GM12878 (cell line): ENCODE data around the gene TAS2R13. TPM values are rescaled to one million over a fixed set of nuclear protein-coding genes. Genes with fewer than 3 reads are reported as not detected.

Source experiments
- ATAC-seq: fragments of 200-7000 bp; cut with Tn5 transposase; 3 replicates; pipeline ENCODE4 v1.9.1; 2020; ENCODE audit warnings: mild to moderate bottlenecking, moderate library complexity
- BruUV-seq: library from RNA; stranded (reverse); fragments of 400-500 nt; replicated peaks from 2 replicates; lab custom pipeline; 2021; lab: Mats Ljungman, UMichigan
- CTCF ChIA-PET: fragments of 300-600 bp; sonication (Branson Sonifier 250); formaldehyde crosslinking; extraction: SDS; loops from one replicate; lab custom pipeline; 2021; ENCODE audit warnings: inconsistent platforms; lab: Yijun Ruan, JAX
- POLR2A ChIA-PET: fragments of 350-600 bp; formaldehyde crosslinking; extraction: SDS; loops from one replicate; lab custom pipeline; 2021; ENCODE audit warnings: inconsistent platforms; lab: Charles Lee
- RAD21 ChIA-PET: fragments of 300-600 bp; sonication (Branson Sonifier 250); formaldehyde crosslinking; loops from one replicate; lab custom pipeline; 2023; ENCODE audit warnings: antibody characterized with exemption; ENCODE audit not compliant: unreplicated experiment; lab: Charles Lee
- SMC1A ChIA-PET: fragments of 300-600 bp; sonication (Branson Sonifier 250); formaldehyde crosslinking; loops from one replicate; lab custom pipeline; 2023; ENCODE audit not compliant: unreplicated experiment, uncharacterized antibody; lab: Charles Lee
- DNase-seq: peaks from one replicate; pipeline ENCODE4 v3.0.0-alpha.2; 2011; ENCODE audit warnings: low read depth, low spot score
- FAIRE-seq: peaks from 3 replicates; lab custom pipeline; 2011; peaks lifted over from hg19 to GRCh38; lab: Jason Lieb, UNC
- H2AFZ ChIP-seq: 2 replicates; pipeline ENCODE4 v1.6.0; 2011; ENCODE audit warnings: low read depth, low read length, control low read depth; ENCODE audit not compliant: control insufficient read depth
- H3K27ac ChIP-seq: 2 replicates; pipeline ENCODE4 v1.5.1; 2011; ENCODE audit warnings: control low read depth; ENCODE audit not compliant: control insufficient read depth, insufficient read depth
- H3K27me3 ChIP-seq, 2 experiments: replicated peaks in 1 of 2; 2 replicates each; pipeline versions ENCODE4 v1.6.0 to v1.6.1; 2011; ENCODE audit warnings: low read length in 1 of 2; ENCODE audit not compliant: control insufficient read depth in 2 of 2, insufficient read depth in 2 of 2
- H3K36me3 ChIP-seq, 2 experiments: 2 replicates each; pipeline ENCODE4 v1.5.1; 2011; ENCODE audit warnings: low read length in 1 of 2; ENCODE audit not compliant: control insufficient read depth in 2 of 2, insufficient read depth in 2 of 2
- H3K4me1 ChIP-seq: 2 replicates; pipeline ENCODE4 v1.6.1; 2011; ENCODE audit warnings: mild to moderate bottlenecking, low read length, moderate library complexity, mixed read lengths; ENCODE audit not compliant: control insufficient read depth, insufficient read depth
- H3K4me2 ChIP-seq: 2 replicates; pipeline ENCODE4 v1.6.0; 2011; ENCODE audit warnings: control low read depth; ENCODE audit not compliant: control insufficient read depth, insufficient read depth
- H3K4me3 ChIP-seq: fragments of 200-600 bp; sonication (generic); 2 replicates; pipeline ENCODE4 v1.5.1; 2016
- H3K79me2 ChIP-seq: 2 replicates; pipeline ENCODE4 v1.6.0; 2011; ENCODE audit warnings: low read length; ENCODE audit not compliant: control insufficient read depth, insufficient read depth
- H3K9ac ChIP-seq: 2 replicates; pipeline ENCODE4 v1.8.0; 2011; ENCODE audit warnings: low read length, control low read depth, mixed read lengths; ENCODE audit not compliant: control insufficient read depth, insufficient read depth
- H3K9me3 ChIP-seq: replicated peaks from 3 replicates; pipeline ENCODE4 v1.5.1; 2011; ENCODE audit warnings: mild to moderate bottlenecking, low read length; ENCODE audit not compliant: control insufficient read depth, insufficient read depth
- H4K20me1 ChIP-seq: 2 replicates; pipeline ENCODE4 v1.6.0; 2011; ENCODE audit not compliant: control insufficient read depth, insufficient read depth
- ATF3 ChIP-seq: IDR thresholded peaks from 2 replicates; pipeline ENCODE4 v1.6.1; 2011; ENCODE audit warnings: low read depth, mild to moderate bottlenecking, low read length, moderate library complexity, borderline replicate concordance; ENCODE audit errors: extremely low read depth
- CTCF ChIP-seq, 3 experiments: IDR thresholded peaks in 2 of 3; conservative IDR thresholded peaks in 1 of 3; 2 replicates each; pipeline ENCODE4 v1.5.1; 2011; ENCODE audit warnings: low read depth in 3 of 3, low read length in 3 of 3, mild to moderate bottlenecking in 3 of 3, control low read depth in 2 of 3, moderate library complexity in 2 of 3, inconsistent platforms in 1 of 3, mixed read lengths in 1 of 3; ENCODE audit not compliant: control insufficient read depth in 2 of 3, insufficient read depth in 1 of 3; ENCODE audit errors: extremely low read depth in 1 of 3
- RAD21 ChIP-seq: IDR thresholded peaks from 2 replicates; pipeline ENCODE4 v1.6.1; 2011; ENCODE audit warnings: mild to moderate bottlenecking, low read depth, low read length, moderate library complexity; ENCODE audit not compliant: insufficient read depth
- WGBS: methylation state at CpG from one replicate; pipeline ENCODE4 v1.1.6; 2016; ENCODE audit warnings: low lambda C conversion rate; ENCODE audit not compliant: insufficient replicate concordance, insufficient coverage; ENCODE audit errors: missing lambda C conversion rate; 5-methylcytosine and 5-hydroxymethylcytosine counted together
- in situ Hi-C: fragments of 300-500 bp; cut with MboI; formaldehyde crosslinking; loops from 9 replicates; pipeline ENCODE4 v1.14.3; 2018; ENCODE audit warnings: mixed read lengths
- intact Hi-C: fragments of 100-400 bp; cut with micrococcal nuclease; formaldehyde crosslinking; loops from one replicate; pipeline ENCODE4 v1.14.2; 2022; ENCODE audit not compliant: unreplicated experiment
- polyA plus RNA-seq, 11 experiments: library from polyadenylated mRNA; depleted of rRNA in 4 of 11; unstranded in 6 of 11; stranded (reverse) in 5 of 11; fragments of >200 nt; fragmentation: Nextera tagmentation in 4 of 11; fragmentation: Illumina TruSeq in 1 of 11; extraction: Ambion mirVana in 4 of 11; extraction: Trizol in 1 of 11; gene quantifications; 1 replicate in 1 of 11; 2 replicates in 10 of 11; pipeline versions ENCODE4 v1.2.1 to v1.2.3, GENCODE V29; 2011 to 2016; ENCODE audit warnings: inconsistent platforms in 2 of 11, missing spikeins in 2 of 11, low read depth in 1 of 11
- total RNA-seq, 4 experiments: library from RNA; depleted of rRNA in 3 of 4; stranded (reverse); fragments of >200 nt in 3 of 4; fragmentation: Illumina TruSeq in 1 of 4; extraction: Trizol in 1 of 4; gene quantifications; 2 replicates each; pipeline versions ENCODE4 v1.2.1 to v1.2.3, GENCODE V29; 2013 to 2021

TAS2R13 gene
- total and polyA plus RNA-seq, 10 of the 15 experiments (the other 5 are each of a cell fraction or from before 2014, with no cell fraction given): 0.12 to 2.2 (median 0.65) TPM; not detected in 4

GRCh38 chr12:10867381-10867780 is 42.0 kb downstream of the TAS2R13 start:
- in situ Hi-C loops: no loop called here
- BruUV-seq: no TSS peak
- Histone ChIP-seq H2AFZ (no peak overlapping the region), H3K9ac (no peak overlapping the region), H3K4me3 (no peak overlapping the region), H3K27ac (no peak overlapping the region), H3K36me3 (no peaks in the 10 kb centered on the region; a peak in 1 of 4 replicates)
- WGBS: 98% methylated on average over 2 of the region's 2 CpGs
- FAIRE-seq (no peak), ATAC-seq (no peak)
- SMC1A ChIA-PET: interaction anchor here (1.1 kb wide), 1 partner anchor 17 kb away, joined by 3 read pairs; the partner anchor contains the start of gene PRH1
- TF ChIP-seq ATF3: no peak
- TF ChIP-seq CTCF (IDR thresholded peaks at IDR 0.05 in 2 of 3, conservative IDR thresholded peaks at IDR 0.05 in 1 of 3; ENCODE audit: control insufficient read depth in 2 of 3, extremely low read depth in 1 of 3, insufficient read depth in 1 of 3, low read depth in 3 of 3, low read length in 3 of 3): 0 out of 6 replicates have a peak, but pooled peaks of 1 of the 3 experiments have one; percentile 12
- 0 out of 2 replicates have a peak, but pooled peaks have one; percentile 4 for TF ChIP-seq RAD21
- TF ChIP-seq, all 136 proteins: peak for 2
- ChIA-PET CTCF (interaction anchor here (1.3 kb wide), 1 partner anchor 332 kb away, joined by 3 read pairs; no protein-coding TSS in a partner anchor), RAD21 (no interaction called here), POLR2A (interaction anchor here (0.6 kb wide), 1 partner anchor 602 kb away, joined by 8 read pairs; no protein-coding TSS in a partner anchor)
- no peaks in the 10 kb centered on the region for H3K4me1 ChIP-seq
- intact Hi-C loops: no loop called here
- H3K4me2 ChIP-seq: no peak overlapping the region
- no peaks in the 10 kb centered on the region for H3K27me3 ChIP-seq
- H3K79me2 ChIP-seq: no peaks in the 10 kb centered on the region
- H3K9me3 ChIP-seq: no peaks in the 10 kb centered on the region
- no peaks in the 10 kb centered on the region for H4K20me1 ChIP-seq
- no peak for DNase-seq
